ENCODE results near the gene GEMIN4. TPM values are rescaled to one million over a fixed set of nuclear protein-coding genes. Genes with fewer than 3 reads are reported as not detected.
A peak's percentile ranks its signal among the peaks of the same experiment; 100 is the strongest.

The GEMIN4 gene
- total RNA-seq, 2 donors from 2014 or later = 12.9 to 31.9 TPM

DNA sequence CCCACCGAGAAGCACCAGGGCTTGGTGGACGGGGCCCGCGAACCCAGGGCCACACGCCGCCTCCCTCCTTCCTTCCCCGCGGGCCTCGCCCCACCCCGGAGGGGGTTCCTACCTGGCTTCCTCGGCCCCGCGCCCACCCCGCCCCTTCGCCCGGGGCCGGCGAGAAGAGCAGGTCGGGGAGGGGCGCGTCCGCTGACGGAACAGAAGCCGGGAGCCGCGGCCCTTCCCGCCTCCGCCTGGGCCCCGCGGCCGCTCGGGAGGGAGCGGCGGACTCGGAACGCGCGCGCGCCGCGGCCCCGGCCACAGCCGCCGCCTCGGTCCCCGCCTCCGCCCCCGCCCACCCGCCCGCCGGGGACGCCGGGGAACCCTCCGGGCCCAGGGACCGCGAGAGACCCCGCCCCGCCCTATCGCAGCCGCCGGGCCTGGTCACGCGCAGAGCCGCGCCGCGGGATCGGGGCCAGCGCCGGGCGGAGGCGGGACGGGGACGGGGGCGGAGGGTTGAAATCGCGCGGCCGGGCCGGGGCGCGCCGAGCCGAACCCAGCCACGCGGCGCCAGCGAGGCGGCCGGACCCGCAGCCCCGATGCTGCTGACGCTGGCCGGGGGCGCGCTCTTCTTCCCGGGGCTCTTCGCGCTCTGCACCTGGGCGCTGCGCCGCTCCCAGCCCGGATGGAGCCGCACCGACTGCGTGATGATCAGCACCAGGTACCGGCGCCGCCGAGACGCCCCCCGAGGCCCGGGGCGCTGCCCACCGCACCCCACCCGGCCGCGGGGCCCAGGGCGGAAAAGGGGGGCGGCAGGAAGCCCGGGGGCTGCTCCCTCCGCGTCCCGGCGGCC is 19.8 kb downstream of the GEMIN4 start, which contains the start of gene TLCD3A:
Gene TLCD3A, plus strand, starts transcription at position 530 of the 835 bp plus-strand sequence. Its CDS starts 52 bp downstream, at position 582.
- Histone ChIP-seq H3K9ac (ENCODE audit: low read depth in 2 of 2, low read length in 2 of 2) (peak within 1 kb of the TSS; percentile 71 to 79), H3K4me1 (no peaks in the 10 kb centered on the region), H3K9me3 (no peaks in the 10 kb centered on the region), H3K27ac (peak within 1 kb of the TSS; percentile 88), H3K36me3 (no peaks in the 10 kb centered on the region), H3K4me3 (peak within 1 kb of the TSS; percentile 76), H3K27me3 (no peaks in the 10 kb centered on the region)
- TF ChIP-seq, protein P1, sequence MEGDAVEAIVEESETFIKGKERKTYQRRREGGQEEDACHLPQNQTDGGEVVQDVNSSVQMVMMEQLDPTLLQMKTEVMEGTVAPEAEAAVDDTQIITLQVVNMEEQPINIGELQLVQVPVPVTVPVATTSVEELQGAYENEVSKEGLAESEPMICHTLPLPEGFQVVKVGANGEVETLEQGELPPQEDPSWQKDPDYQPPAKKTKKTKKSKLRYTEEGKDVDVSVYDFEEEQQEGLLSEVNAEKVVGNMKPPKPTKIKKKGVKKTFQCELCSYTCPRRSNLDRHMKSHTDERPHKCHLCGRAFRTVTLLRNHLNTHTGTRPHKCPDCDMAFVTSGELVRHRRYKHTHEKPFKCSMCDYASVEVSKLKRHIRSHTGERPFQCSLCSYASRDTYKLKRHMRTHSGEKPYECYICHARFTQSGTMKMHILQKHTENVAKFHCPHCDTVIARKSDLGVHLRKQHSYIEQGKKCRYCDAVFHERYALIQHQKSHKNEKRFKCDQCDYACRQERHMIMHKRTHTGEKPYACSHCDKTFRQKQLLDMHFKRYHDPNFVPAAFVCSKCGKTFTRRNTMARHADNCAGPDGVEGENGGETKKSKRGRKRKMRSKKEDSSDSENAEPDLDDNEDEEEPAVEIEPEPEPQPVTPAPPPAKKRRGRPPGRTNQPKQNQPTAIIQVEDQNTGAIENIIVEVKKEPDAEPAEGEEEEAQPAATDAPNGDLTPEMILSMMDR (IDR thresholded peaks at IDR 0.05) = no peak
- DNase-seq = peak; percentile 77
- intact Hi-C loops (cut with DNase I) = no loop called here

DNA sequence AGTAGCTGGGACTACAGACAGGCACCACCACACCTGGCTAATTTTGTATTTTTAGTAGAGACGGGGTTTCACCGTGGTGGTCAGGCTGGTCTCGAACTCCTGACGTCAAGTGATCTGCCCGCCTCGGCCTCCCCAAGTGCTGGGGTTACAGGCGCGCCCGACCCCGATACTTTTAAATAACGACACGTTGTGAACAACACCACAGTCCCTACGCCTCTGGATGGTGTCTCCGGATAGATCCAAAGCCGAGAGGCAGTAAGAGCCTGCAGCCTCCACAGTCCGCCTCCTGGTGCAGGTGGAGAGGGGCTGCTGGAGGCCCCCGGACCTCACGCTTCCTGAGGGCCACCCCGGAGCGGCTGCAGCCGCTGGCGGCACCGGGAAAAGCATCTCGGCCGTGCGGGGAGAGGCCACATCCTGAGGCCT is 20.4 kb downstream of the GEMIN4 start:
- Histone ChIP-seq H3K4me3 (peak overlapping the region; percentile 76), H3K4me1 (no peaks in the 10 kb centered on the region), H3K27ac (peak overlapping the region; percentile 71), H3K27me3 (no peaks in the 10 kb centered on the region), H3K36me3 (no peaks in the 10 kb centered on the region), H3K9me3 (no peaks in the 10 kb centered on the region), H3K9ac (ENCODE audit: low read depth in 2 of 2, low read length in 2 of 2) (peak overlapping the region; percentile 71 to 79)
- intact Hi-C loops (cut with DNase I) = no loop called here
- no peak for DNase-seq
- TF ChIP-seq, protein P1 (IDR thresholded peaks at IDR 0.05) = no peak

DNA sequence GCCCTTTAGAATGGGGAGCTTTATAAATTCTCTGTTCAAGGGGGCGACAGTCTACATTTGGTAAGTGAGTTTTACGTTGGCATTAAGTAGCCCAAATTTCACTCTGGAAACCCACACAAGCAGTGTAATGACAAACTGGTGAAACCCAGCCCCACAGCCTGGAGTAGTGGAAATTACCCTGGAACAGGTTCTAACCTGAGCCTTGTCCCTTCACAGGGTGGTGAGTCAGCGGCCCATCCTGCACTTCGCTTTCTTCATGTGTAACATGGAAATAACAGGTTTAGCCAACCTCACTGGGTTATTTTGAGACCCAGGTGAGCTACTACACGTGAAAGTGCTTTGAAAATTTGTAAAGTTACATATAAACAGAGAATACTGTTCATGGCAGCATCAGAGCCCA is 23.2 kb downstream of the GEMIN4 start:
- no peaks in the 10 kb centered on the region for H3K9me3 ChIP-seq
- intact Hi-C loops (cut with DNase I) = no loop called here
- H3K9ac ChIP-seq (ENCODE audit: low read depth in 2 of 2, low read length in 2 of 2) = no peak overlapping the region
- TF ChIP-seq, protein P1 (IDR thresholded peaks at IDR 0.05) = no peak
- no peak overlapping the region for H3K4me3 ChIP-seq
- H3K4me1 ChIP-seq = no peaks in the 10 kb centered on the region
- no peaks in the 10 kb centered on the region for H3K27me3 ChIP-seq
- no peaks in the 10 kb centered on the region for H3K36me3 ChIP-seq
- DNase-seq = no peak
- H3K27ac ChIP-seq = no peak overlapping the region

DNA sequence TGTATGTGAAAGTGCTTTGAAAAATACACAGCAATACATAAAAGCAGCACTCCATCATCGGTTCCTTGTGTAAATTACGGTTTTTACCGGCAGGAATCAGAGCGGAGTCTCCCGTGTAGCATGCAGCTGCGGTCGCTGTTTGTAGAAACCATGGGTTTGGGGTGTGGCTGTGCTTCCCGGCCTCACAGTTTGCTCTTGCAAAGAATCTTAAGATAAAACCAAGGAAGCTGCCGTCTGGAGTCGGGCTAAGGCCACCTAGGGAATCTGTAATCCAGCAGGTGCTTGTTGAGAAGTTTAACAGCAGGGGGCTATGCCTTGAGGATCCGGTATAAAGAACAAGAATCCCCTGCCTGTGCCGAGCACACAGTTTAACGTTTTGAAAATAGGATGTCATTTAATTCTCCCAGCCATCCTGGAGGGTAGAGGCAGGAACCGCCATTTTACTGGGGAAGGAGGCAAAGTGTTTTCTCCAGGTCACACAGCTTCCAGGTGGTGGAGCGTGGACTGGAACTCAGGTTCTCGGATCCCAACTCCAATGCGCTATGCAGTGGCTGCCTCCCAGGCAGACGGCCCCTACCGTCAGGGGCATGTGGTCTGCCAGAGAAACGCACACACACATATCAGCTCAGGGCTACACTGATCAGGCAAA is 25.7 kb downstream of the GEMIN4 start:
- H3K27ac ChIP-seq = peak overlapping the region; percentile 60
- H3K27me3 ChIP-seq = no peaks in the 10 kb centered on the region
- no peak overlapping the region for H3K4me3 ChIP-seq
- DNase-seq = peak; percentile 49
- TF ChIP-seq, protein P1 (IDR thresholded peaks at IDR 0.05) = no peak
- H3K36me3 ChIP-seq = no peaks in the 10 kb centered on the region
- intact Hi-C loops (cut with DNase I) = no loop called here
- no peaks in the 10 kb centered on the region for H3K4me1 ChIP-seq
- no peak overlapping the region for H3K9ac ChIP-seq (ENCODE audit: low read depth in 2 of 2, low read length in 2 of 2)
- no peaks in the 10 kb centered on the region for H3K9me3 ChIP-seq

DNA sequence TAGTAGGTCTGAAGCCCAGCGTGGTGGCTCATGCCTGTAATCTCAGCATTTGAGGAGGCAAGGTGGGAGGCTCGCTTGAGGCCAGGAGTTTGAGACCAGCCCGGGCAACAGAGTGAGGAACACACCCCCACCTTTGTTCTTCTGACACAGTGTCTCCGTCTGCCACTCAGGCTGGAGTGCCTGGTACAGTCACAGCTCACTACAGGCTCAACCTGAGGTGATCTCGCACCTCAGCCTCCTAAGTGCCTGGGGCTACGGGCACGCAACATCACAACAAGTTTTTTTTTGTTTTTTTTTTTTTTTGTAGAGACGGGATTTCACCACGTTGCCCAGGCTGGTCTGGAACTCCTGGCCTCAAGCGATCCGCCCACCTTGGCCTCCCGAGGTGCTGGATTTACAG is 26.3 kb downstream of the GEMIN4 start:
- no peak overlapping the region for H3K4me3 ChIP-seq
- no peak overlapping the region for H3K9ac ChIP-seq (ENCODE audit: low read depth in 2 of 2, low read length in 2 of 2)
- no peaks in the 10 kb centered on the region for H3K27me3 ChIP-seq
- H3K36me3 ChIP-seq = no peaks in the 10 kb centered on the region
- peak overlapping the region; percentile 60 for H3K27ac ChIP-seq
- TF ChIP-seq, protein P1 (IDR thresholded peaks at IDR 0.05) = no peak
- no peaks in the 10 kb centered on the region for H3K4me1 ChIP-seq
- intact Hi-C loops (cut with DNase I) = no loop called here
- DNase-seq = no peak
- H3K9me3 ChIP-seq = no peaks in the 10 kb centered on the region

Data from colonic mucosa (tissue), 4 donors.